Activated T-helper 17 cell treated with anti-CD3 and anti-CD28 coated beads, Interleukin-2, amount 50 U/mL, for 72 hours (primary cell): ENCODE data around the gene TMPRSS2. TPM values are rescaled to one million over a fixed set of nuclear protein-coding genes. Genes with fewer than 3 reads are reported as not detected.

Source experiments
- ATAC-seq: fragments of 150-1000 bp; cut with Tn5 transposase; replicated peaks from 2 replicates; pipeline ENCODE4 v1.10.0; 2021; ENCODE audit warnings: mild to moderate bottlenecking, moderate library complexity
- H3K27ac Mint-ChIP-seq: one replicate; pipeline ENCODE4 v1.8.0; 2022; ENCODE audit warnings: mixed read lengths
- H3K27me3 Mint-ChIP-seq: one replicate; pipeline ENCODE4 v1.8.0; 2022; ENCODE audit warnings: mixed read lengths
- H3K36me3 Mint-ChIP-seq: one replicate; pipeline ENCODE4 v1.8.0; 2022; ENCODE audit warnings: low read depth, mild to moderate bottlenecking, mixed read lengths
- H3K4me1 Mint-ChIP-seq: one replicate; pipeline ENCODE4 v1.8.0; 2022; ENCODE audit warnings: mixed read lengths
- H3K4me3 Mint-ChIP-seq: one replicate; pipeline ENCODE4 v1.8.0; 2022; ENCODE audit warnings: mild to moderate bottlenecking, mixed read lengths
- H3K9me3 Mint-ChIP-seq: one replicate; pipeline ENCODE4 v1.8.0; 2022; ENCODE audit warnings: mixed read lengths
- total RNA-seq, 2 donors: library from RNA; stranded (reverse); gene quantifications; one replicate each; pipeline ENCODE4 v1.2.3, GENCODE V29; 2022

The TMPRSS2 gene
- total RNA-seq, 2 donors from 2014 or later = not detected

DNA sequence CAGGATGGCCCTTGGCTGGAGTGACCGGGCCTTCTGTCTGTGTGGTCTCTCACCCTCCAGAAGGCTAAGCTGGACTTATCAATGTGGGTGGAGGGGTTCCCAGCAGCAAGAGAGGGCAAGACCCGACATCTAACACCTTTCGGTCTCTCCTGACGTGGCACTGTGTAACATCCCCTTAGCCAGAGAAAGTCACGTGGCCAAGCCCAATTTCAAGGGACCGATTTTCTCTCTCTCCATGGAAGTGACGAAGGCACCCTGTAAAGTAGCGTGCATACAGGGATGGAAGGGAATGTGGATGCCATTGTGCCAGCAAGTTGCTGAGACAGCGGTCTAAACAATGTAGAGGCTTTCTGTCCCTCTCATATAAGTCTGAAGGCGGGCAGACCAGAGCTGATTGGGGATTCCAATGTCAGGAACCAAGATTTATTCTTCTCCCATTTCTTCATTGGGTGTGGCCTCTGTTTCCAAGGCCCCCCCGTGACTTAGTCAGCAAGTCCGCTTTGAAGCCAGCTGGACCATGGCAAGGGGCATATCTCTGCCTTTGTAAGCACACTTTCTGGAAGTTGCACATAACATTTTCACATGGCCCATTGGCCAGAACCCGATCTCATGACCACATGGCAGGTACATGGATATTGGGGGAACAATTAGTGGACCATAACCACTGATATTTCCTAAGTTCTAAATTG lies 69.4 kb downstream of the TMPRSS2 start:
- Mint-ChIP-seq H3K9me3 (peaks cover 5% of the 10 kb centered on the region), H3K4me1 (peaks cover 5% of the 10 kb centered on the region), H3K4me3 (no peak overlapping the region), H3K27me3 (no peaks in the 10 kb centered on the region), H3K36me3 (peaks cover 98% of the 10 kb centered on the region), H3K27ac (peak overlapping the region; percentile 23)
- no peak for ATAC-seq

DNA sequence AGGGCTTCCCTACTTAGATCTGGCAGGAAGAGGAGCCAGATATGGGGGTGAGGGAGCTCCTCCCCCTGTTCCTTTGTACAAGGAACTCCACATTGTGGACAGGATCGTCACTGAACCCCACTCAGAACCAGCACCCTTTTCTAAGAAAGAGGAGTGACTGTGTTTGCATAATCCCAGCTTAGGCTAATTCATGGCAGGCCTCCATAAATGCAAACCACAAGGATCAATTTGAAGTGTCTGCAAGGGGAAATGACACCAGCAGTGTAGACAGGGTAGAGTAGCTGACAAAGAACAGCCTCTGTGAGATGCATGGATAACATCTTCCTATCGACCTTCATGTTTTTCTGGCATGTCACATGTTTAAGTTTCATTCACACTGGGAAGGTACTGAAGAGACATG lies 70.2 kb downstream of the TMPRSS2 start:
- Mint-ChIP-seq H3K4me3 (no peak overlapping the region), H3K4me1 (peaks cover 5% of the 10 kb centered on the region), H3K27me3 (no peaks in the 10 kb centered on the region), H3K36me3 (peaks cover 98% of the 10 kb centered on the region), H3K9me3 (peaks cover 5% of the 10 kb centered on the region), H3K27ac (peak overlapping the region; percentile 23)
- peak; percentile 38 for ATAC-seq

DNA sequence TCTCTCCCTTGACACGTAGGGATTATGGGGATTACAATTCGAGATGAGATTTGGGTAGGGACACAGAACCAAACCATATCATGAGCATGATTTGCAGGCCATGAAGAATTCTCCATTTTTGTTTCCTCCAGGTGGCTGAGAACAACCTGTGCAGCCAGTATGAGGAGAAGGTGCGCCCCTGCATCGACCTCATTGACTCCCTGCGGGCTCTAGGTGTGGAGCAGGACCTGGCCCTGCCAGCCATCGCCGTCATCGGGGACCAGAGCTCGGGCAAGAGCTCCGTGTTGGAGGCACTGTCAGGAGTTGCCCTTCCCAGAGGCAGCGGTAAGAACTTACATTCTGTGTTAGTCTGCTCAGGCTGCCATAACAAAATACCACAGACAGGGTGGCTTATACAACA lies 72.3 kb downstream of the TMPRSS2 start:
- H3K4me1 Mint-ChIP-seq = peaks cover 5% of the 10 kb centered on the region
- peaks cover 5% of the 10 kb centered on the region for H3K9me3 Mint-ChIP-seq
- peaks cover 98% of the 10 kb centered on the region for H3K36me3 Mint-ChIP-seq
- ATAC-seq = no peak
- H3K27ac Mint-ChIP-seq = no peak overlapping the region
- no peak overlapping the region for H3K4me3 Mint-ChIP-seq
- H3K27me3 Mint-ChIP-seq = no peaks in the 10 kb centered on the region

DNA sequence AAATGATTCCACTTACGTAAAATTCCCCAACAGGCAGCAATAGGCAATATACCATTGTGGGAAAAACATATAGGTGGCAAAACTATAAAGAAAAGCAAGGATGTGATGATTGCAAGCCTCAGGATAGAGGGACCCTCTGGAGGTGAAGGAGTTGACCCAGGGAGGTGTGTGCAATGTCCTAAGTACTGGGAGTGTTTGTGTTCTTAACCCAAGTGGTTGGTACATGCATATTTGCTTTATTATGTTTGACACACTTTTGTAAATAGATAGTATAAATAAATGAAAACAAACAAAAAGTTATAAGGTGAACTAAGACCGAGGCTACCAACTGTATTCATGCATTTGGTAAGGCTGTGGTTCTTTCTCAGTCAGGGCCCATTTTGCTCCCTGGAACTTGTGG lies 74.4 kb downstream of the TMPRSS2 start:
- no peak overlapping the region for H3K27ac Mint-ChIP-seq
- peaks cover 5% of the 10 kb centered on the region for H3K9me3 Mint-ChIP-seq
- no peak overlapping the region for H3K4me3 Mint-ChIP-seq
- H3K4me1 Mint-ChIP-seq = peaks cover 5% of the 10 kb centered on the region
- peaks cover 89% of the 10 kb centered on the region for H3K36me3 Mint-ChIP-seq
- no peak for ATAC-seq
- no peaks in the 10 kb centered on the region for H3K27me3 Mint-ChIP-seq

DNA sequence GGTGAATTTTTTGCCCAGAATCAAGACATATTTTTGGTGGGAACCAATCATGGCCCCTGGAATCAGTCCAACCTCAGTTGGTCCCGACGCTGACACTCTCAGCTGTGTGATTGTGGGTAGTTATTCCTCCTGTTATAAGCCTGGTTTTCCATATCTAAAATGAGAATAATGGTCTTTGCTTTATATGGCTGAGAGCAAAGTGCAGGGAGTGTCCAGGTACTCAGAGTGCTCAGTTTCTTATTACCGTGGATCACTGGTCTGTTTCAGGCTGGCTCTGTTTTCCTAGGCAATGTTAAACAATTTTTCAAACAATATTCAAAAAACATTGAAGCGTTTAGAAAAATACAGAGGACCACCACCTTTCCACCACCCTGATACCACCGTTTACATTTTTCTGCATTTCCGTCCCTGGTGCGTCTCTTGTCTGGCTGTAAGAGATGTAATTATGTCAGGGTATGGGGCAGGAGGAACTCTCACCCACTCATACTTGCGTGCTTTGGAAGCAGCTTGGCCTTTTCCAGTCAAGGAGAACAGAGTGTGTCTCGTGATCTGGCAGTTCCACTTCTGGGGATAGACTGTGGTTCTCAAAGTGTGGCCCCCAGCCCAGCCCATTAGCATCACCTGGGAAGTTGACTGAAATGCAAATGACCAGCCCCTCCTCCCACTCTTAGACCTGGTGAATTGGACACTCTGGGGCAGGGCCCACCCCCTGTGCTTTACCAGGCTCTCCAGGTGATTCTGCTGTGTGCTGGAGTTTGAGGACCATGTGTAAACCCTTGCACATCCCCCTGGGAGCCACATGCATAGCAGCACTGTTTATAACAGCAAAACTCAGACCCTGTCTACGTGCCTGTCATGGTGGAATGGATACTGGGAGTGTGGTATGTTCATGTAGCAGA lies 75.1 kb downstream of the TMPRSS2 start:
- Mint-ChIP-seq H3K4me1 (peaks cover 2% of the 10 kb centered on the region), H3K27me3 (no peaks in the 10 kb centered on the region), H3K4me3 (no peak overlapping the region), H3K27ac (no peak overlapping the region), H3K9me3 (peaks cover 5% of the 10 kb centered on the region), H3K36me3 (peaks cover 87% of the 10 kb centered on the region)
- no peak for ATAC-seq

DNA sequence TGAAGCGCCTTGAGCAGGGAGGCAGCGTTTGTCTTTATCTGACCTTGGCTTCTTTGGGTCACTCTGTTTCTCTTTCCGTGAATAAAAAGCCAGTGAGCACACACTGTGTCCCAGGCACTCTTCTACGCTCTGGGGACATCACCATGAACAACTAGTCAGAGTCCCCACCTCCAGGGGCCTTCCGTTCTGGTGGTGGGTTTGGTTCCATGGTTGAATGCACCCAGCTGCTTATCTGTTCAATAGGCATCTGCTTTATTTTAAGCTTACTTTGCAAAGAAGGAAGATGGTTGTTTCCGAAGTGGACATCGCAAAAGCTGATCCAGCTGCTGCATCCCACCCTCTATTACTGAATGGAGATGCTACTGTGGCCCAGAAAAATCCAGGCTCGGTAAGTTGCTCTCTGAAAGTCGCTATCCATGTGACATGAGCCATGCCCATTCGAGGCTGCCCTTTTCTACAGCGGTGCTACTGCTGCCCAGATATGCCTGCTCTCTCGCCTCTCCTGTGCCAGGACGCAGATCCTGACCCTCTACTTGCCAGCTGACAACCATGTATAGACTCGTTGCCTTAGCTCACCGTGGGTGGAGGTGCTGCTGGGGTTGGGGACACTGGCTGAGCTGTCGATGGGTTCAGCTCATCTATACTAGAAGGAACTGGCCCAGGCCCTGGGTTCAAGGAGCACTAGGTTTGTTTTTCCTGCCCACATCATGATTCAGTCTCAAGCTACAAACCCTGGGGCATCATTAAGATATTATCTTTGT lies 76.0 kb downstream of the TMPRSS2 start:
- Mint-ChIP-seq H3K4me3 (no peak overlapping the region), H3K4me1 (no peaks in the 10 kb centered on the region), H3K9me3 (peaks cover 5% of the 10 kb centered on the region), H3K36me3 (peaks cover 78% of the 10 kb centered on the region), H3K27ac (no peak overlapping the region), H3K27me3 (no peaks in the 10 kb centered on the region)
- ATAC-seq = no peak

DNA sequence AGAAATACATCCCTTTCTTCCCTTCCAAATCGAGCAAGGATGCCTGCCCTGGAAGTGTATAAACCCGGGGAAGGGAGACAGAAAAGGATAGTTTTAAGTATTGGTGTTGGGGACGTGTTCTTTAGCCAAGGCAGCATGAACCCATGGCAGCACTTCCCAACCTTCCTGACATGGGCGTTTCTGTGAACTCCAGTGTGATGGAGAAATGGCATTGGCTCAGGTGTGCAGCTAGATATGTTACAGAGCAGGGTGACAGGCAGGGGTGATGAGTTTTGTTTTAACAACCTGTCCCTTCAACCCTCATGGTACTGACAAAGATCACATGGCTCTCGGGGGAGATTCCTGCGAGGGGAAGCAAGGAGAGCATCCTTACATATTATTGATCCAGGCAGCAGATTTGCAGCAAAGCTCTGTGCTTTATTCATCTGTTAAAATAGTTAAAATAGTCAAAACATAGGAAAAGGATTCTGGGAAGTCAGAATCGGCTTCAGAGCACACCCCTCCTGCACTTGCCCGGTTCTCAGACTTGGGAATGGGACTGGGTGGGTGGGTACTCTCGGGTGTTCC lies 78.0 kb downstream of the TMPRSS2 start:
- peaks cover 2% of the 10 kb centered on the region for H3K9me3 Mint-ChIP-seq
- no peak overlapping the region for H3K27ac Mint-ChIP-seq
- H3K27me3 Mint-ChIP-seq = no peaks in the 10 kb centered on the region
- no peak overlapping the region for H3K4me3 Mint-ChIP-seq
- H3K4me1 Mint-ChIP-seq = no peaks in the 10 kb centered on the region
- ATAC-seq = no peak
- peaks cover 59% of the 10 kb centered on the region for H3K36me3 Mint-ChIP-seq

DNA sequence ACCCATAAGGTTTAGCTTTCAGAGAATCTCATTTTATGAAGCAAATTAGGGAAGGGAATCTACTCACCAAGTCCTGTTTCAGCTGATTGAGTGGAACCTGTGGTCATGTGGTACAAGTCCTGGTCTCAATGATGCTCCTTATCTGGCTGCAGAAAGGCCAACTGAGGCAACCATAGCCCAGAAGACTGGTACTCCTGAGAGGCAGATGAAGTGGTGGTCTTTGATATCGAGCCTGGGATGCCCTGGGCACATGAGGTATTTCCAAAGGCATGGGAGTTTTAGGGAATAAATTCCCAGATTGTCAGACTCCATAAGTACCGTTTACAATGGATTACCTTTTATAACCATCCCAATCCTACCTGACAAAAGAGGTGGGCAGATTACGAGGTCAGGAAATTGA lies 78.7 kb downstream of the TMPRSS2 start:
- H3K36me3 Mint-ChIP-seq = peaks cover 52% of the 10 kb centered on the region

DNA sequence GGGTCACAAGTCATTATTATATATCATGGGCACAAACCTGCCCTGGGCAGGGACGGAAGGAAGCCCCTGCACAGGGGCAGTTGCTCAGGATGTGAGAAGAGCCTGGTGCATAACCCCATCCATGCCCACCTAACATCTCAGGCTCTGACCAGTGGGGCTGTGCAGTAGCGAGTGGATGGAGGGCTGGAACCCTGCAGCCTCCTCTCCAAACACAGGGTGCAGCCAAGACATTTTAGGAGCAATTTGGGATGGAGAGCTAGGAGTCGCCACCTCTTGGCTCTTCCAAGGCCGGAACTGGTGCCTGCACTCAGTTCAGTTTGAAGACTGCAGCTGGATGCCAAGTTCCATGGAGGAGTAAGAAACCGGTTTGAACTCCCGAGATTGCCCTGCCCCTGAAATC lies 79.1 kb downstream of the TMPRSS2 start:
- Mint-ChIP-seq H3K4me3 (no peak overlapping the region), H3K4me1 (no peaks in the 10 kb centered on the region), H3K27ac (no peak overlapping the region), H3K9me3 (no peaks in the 10 kb centered on the region), H3K36me3 (peaks cover 47% of the 10 kb centered on the region), H3K27me3 (no peaks in the 10 kb centered on the region)
- no peak for ATAC-seq

More for the DNA sequence above, 78.7 kb downstream of the TMPRSS2 start:
- ATAC-seq = no peak
- no peak overlapping the region for H3K27ac Mint-ChIP-seq
- H3K4me3 Mint-ChIP-seq = no peak overlapping the region
- H3K9me3 Mint-ChIP-seq = no peaks in the 10 kb centered on the region
- no peaks in the 10 kb centered on the region for H3K27me3 Mint-ChIP-seq
- no peaks in the 10 kb centered on the region for H3K4me1 Mint-ChIP-seq

DNA sequence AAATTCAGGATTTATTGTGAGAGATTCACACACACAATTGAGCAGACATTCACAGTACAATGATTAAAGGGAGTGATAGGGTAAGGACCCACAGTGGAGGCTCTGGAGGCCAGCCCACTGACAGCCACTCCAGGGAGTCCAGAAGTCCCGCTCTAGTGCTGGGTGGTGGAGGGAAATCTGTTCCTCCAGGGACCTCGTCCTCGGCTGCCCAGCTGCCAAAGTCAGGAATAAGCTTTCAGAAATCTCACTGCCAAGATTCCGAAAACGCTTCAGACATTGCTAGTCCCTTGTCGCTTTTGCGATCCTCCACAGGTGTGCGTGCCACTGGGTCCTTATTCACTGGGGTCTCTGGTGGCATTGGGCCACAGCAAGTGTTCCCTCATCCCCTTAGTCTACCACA lies 79.6 kb downstream of the TMPRSS2 start:
- peaks cover 4% of the 10 kb centered on the region for H3K4me1 Mint-ChIP-seq
- H3K9me3 Mint-ChIP-seq = no peaks in the 10 kb centered on the region
- H3K27me3 Mint-ChIP-seq = no peaks in the 10 kb centered on the region
- H3K4me3 Mint-ChIP-seq = no peak overlapping the region
- ATAC-seq = no peak
- no peak overlapping the region for H3K27ac Mint-ChIP-seq
- H3K36me3 Mint-ChIP-seq = peaks cover 42% of the 10 kb centered on the region

DNA sequence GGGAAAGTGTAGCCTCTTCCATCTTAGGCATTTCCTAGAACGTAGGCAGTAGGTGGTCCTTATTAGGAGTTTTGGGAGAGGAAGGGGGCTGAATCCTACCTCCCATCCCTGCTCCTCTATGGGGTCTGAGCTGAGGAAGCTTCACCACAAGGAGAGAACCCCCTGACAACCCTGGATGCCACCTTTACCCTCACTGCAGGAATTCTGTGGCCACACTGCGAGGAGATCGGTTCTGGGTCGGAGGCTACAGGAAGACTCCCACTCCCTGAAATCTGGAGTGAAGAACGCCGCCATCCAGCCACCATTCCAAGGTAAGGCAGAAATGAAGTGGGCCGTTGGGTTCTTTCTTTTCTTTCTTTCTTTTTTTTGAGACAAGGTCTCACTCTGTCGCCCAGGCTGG lies 80.4 kb downstream of the TMPRSS2 start:
- no peaks in the 10 kb centered on the region for H3K9me3 Mint-ChIP-seq
- peaks cover 34% of the 10 kb centered on the region for H3K36me3 Mint-ChIP-seq
- H3K27ac Mint-ChIP-seq = no peak overlapping the region
- peaks cover 5% of the 10 kb centered on the region for H3K4me1 Mint-ChIP-seq
- no peak for ATAC-seq
- no peaks in the 10 kb centered on the region for H3K27me3 Mint-ChIP-seq
- peak overlapping the region; percentile 84 for H3K4me3 Mint-ChIP-seq

DNA sequence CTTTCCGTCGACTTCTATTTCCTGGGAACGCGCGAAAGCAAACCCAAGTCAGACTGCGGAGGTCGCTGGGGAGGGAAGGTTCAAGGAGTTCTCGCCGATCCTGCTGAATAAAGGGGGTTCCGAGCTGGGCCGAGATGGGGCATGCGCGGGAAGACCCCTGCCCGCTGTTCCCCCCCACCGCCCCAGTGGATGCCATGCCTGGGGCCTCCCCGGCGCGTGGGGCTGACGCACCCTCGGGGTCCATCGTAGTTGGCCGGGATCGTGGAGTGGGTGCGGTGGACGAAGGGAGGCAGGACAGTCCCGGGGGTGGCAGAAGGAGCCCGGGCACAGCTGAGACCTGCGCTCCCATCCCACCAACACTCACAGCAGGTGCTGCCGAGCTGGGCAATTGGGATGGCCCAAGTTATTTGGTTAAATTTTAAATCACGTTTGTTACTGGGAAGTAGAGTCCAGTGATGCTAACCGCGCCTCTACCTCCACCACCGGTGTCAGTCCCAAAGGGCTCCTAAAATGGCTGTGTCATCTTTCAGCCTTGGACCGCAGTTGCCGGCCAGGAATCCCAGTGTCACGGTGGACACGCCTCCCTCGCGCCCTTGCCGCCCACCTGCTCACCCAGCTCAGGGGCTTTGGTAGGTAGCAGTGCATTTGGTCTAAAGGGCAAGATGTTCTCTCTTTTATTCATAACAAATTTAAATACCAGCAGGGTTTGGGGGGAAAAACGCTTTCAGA lies 81.1 kb downstream of the TMPRSS2 start:
- Mint-ChIP-seq H3K4me3 (peak overlapping the region; percentile 84), H3K36me3 (peaks cover 27% of the 10 kb centered on the region), H3K27me3 (no peaks in the 10 kb centered on the region), H3K4me1 (peaks cover 5% of the 10 kb centered on the region), H3K27ac (no peak overlapping the region), H3K9me3 (no peaks in the 10 kb centered on the region)
- no peak for ATAC-seq

DNA sequence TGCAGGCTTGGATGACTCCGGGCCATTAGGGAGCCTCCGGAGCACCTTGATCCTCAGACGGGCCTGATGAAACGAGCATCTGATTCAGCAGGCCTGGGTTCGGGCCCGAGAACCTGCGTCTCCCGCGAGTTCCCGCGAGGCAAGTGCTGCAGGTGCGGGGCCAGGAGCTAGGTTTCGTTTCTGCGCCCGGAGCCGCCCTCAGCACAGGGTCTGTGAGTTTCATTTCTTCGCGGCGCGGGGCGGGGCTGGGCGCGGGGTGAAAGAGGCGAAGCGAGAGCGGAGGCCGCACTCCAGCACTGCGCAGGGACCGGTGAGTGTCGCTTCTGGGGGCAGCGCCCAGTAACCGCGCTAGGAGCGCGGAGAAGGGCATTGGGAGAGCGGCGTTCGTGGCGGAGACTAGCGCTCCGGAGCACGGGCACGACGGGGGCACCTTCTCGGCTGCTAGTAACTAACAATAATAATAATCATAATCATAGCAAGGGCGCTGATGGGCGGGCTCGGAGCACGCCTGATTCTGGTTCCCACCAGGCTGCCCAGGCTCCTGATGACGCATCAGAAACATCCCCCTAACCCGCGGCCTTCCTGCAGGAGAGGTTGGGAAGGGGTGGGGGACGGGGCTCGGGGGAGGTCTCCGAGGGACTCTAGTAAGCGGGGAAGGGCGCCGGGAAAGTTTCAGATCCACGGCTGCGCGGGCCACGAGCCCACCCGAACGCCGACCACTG lies 81.8 kb downstream of the TMPRSS2 start, which contains the start of gene MX1:
MX1 (plus strand) TSS at position 286 of the 722 bp plus-strand sequence. CDS start 5,832 bp downstream, outside the sequence.
- Mint-ChIP-seq H3K36me3 (peaks cover 21% of the 10 kb centered on the region), H3K4me3 (peak within 1 kb of the TSS; percentile 84), H3K27me3 (no peaks in the 10 kb centered on the region), H3K9me3 (no peaks in the 10 kb centered on the region), H3K4me1 (peaks cover 5% of the 10 kb centered on the region), H3K27ac (peak within 1 kb of the TSS; percentile 91)
- ATAC-seq = peak; percentile 98
